HFF-Myc (cell line): ENCODE results near the gene DDHD1.
"Not testable (repeated sequence)": the region's sequence is repeated elsewhere in the genome, so short reads cannot be mapped to it uniquely, and the experiment has no call there.

Experiments
- DNase-seq: peaks from one replicate; pipeline ENCODE4 v3.0.0-alpha.2; 2011; ENCODE audit warnings: low read depth; ENCODE audit errors: extremely low read depth
- H3K4me3 ChIP-seq: replicated peaks from 2 replicates; pipeline ENCODE4 v1.5.1; 2011; ENCODE audit warnings: low read depth, mild to moderate bottlenecking, control low read depth, low read length
- CTCF ChIP-seq: IDR thresholded peaks from 2 replicates; pipeline ENCODE4 v1.5.1; 2012; ENCODE audit warnings: mild to moderate bottlenecking, low read depth, low read length, control low read depth; ENCODE audit errors: missing control alignments

DDHD1 gene

GRCh38 chr14:53108292-53109104, 44.6 kb downstream of the DDHD1 start:
- TF ChIP-seq CTCF: no peak
- DNase-seq: no peak
- no peak overlapping the region for H3K4me3 ChIP-seq

GRCh38 chr14:53106768-53107167, 46.4 kb downstream of the DDHD1 start:
- TF ChIP-seq CTCF: no peak
- DNase-seq: no peak

GRCh38 chr14:53103636-53104340, 49.3 kb downstream of the DDHD1 start:
- DNase-seq: no peak
- no peak for TF ChIP-seq CTCF
- no peak overlapping the region for H3K4me3 ChIP-seq

More at GRCh38 chr14:53106768-53107167, 46.4 kb downstream of the DDHD1 start:
- no peak overlapping the region for H3K4me3 ChIP-seq

GRCh38 chr14:53093206-53093605, 59.9 kb downstream of the DDHD1 start:
- no peak for DNase-seq
- no peak overlapping the region for H3K4me3 ChIP-seq
- TF ChIP-seq CTCF: no peak

- no peak for TF ChIP-seq CTCF
- H3K4me3 ChIP-seq: no peak overlapping the region
- DNase-seq: no peak
These were observed 62.3 kb downstream of the DDHD1 start for GRCh38 chr14:53090853-53091252.

GRCh38 chr14:53084954-53085353, 68.2 kb downstream of the DDHD1 start:
- not testable (repeated sequence) for DNase-seq, H3K4me3 ChIP-seq

GRCh38 chr14:53064475-53064874, 88.6 kb downstream of the DDHD1 start:
- no peak for TF ChIP-seq CTCF
- no peak for DNase-seq
- H3K4me3 ChIP-seq: no peak overlapping the region
